HuH-7.5 (cell line): ENCODE measurements around the gene PRPF6.

Source experiments
- DNase-seq: peaks from one replicate; pipeline ENCODE4 v3.0.0; 2011; ENCODE audit warnings: low spot score

The PRPF6 gene

GRCh38 chr20:64049060-64049877 lies 68.3 kb downstream of the PRPF6 start, which contains the start of gene SOX18:
Gene SOX18, minus strand, starts transcription at chr20:64049639. Its CDS starts 123 bp downstream, at chr20:64049516.
- DNase-seq = peak; percentile 65

GRCh38 chr20:64049878-64050260 lies 68.9 kb downstream of the PRPF6 start:
- DNase-seq = no peak

DNA sequence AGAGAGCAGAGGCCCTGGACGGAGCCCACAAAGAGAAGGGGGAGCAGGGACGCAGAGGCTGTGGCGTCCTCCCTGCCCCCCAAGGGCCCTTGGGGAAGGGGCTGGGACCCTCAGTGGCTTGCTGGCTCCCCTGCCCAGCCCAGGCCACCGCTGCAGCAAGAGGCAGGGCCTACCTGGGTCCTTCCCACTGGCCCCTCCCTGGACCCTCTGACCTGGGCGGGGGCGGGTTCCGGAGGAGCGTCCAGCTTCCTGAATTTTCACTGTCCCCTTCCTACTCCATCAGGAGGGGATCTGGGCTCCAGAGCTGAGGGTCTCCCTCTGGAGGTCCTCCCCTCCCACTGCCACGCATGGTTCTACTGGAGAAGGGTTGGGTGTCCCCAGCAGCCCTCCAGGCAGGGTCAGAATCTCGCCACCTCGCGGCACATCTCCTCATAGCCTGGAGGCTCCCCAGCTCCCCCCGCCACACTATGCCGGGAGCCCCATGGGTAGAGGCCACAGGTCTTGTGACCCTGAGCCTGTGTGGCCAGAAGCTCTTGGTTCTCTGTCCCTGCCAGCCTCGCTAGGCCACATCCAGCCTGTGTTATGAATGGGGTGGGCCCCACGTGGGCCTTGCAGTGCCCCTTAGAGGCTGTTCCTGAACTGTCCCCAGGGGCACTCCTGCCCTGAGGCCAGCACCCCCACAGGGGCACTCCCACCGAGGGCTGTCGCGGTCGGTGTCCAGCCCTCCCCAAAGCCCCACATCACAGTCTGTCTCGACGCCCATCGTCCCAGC lies 69.5 kb downstream of the PRPF6 start:
- DNase-seq = no peak

GRCh38 chr20:64051033-64051452 lies 70.1 kb downstream of the PRPF6 start:
- no peak for DNase-seq

GRCh38 chr20:64051561-64052325 lies 70.8 kb downstream of the PRPF6 start:
- DNase-seq = no peak

DNA sequence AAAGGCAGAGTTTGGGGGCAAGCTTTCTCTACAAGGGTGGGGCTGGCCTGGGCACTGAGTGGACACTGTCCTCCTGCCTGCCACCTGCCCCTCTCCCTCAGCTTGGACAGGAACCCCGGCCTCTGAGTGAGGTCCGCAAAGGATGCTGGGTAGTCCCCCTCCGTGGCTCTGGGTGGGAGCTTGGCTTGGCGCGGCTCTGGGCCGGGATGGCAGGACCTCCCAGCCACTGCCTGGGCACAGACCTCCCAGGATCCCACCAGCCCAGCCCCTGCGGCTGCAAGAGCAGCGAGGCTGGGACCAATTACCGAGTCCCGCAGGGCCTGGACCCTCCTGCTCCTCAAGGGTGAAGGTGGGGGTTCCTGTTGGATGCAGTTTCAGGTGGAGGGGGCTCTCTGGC lies 71.4 kb downstream of the PRPF6 start:
- DNase-seq = no peak

- no peak for DNase-seq
Observed at GRCh38 chr20:64052987-64053840, 72.3 kb downstream of the PRPF6 start.

DNA sequence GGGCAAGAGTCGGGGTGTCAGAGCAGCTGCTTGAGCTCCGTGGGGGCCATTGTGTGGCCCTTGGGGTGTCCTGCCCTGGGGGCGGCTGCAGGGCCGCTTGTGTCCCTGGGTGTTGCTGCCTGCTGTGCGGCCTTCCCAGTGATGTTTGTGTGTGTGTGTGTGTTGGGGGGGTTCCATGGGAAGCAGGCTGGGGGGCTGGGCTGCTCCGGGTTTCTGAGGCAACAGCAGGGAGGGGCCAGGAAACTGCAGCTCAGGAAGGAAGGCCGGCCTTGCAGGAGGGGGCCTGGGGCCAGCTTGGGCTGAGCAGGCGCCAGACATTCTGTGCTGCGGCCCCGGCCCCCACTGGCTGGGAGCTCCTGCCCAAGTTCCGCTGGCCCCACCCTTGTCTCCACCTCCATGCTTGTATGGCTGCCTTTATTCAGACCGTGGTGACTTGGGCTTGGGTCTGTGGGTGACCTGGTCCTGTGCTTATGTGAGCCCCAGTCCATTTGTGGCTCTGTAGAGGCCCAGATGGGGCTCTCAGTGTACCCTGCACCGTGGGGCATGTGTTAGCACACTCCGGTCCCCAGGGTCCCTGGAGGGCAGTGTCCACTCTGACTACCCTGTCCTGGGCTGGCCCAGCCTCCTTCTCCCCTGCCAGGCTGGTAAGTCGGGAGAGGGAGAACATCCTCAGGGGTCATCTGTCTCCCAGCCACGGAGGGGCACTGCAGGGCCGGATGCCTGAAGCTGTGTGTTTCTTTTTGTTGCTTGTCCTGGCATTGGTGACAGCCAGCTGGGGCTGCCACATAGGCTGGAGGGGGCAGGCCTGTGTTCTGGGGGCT lies 73.1 kb downstream of the PRPF6 start:
- peak; percentile 66 for DNase-seq

DNA sequence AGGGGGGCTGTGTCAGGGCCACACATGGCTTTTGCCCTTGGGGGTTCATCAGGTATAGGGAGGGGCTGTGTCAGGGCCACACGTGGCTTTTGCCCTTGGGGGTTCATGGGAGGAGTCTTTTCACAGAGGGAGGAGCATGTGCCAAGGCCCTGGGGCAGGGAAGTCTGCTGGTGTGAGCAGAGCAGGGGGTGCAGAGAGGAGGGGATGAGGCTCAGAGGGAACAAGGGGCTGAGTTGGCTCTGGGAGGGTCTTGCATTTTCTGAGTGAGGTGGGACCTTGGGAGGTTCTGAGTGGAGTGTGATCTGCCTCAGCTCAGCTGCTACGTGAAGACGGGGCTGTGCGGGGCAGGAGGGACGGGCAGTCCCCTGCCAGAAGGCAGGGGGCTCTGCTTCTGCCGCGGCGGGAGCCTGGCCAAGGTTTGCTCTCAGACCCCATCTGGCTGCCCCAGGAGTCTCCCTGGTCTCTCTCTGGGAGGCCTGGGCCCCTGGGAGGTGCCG lies 74.5 kb downstream of the PRPF6 start:
- no peak for DNase-seq

DNA sequence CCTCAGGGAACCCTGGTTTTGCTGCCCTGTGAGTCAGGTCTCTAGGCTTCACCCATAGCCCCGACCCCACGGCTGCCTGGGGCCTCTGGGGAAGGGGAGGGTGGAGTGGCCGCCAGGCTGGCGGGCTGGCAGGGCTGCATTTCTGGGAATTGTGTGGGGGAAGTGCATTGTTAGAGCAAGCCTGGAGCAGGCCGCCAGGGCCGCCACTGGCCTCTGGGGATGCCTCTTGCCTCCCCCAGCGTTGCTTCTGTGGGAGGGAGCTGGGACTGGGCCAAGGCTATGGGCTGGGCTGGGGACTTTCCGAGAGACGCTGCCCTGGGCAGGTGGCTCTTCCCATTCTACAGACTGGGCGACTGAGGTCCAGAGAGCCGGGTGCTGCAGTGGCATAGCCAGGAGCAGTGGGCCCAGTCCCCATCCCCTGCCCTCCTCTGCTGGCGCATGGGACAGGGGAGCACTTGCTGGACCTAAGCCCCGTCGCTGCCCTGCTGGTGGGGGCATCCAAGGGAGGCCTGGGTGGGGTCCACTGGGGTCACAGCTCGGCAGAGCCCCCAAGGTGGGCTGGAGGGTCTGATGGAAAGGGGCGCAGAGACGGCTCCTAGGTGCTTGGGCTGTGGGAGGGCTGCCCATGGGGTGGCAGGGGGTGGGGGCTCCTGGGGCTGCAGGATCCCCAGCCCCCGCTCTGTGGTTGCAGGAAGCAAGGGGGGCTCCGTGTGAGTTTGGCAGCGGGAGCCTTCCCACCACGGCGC lies 75.1 kb downstream of the PRPF6 start:
- no peak for DNase-seq

GRCh38 chr20:64056639-64056888 lies 75.6 kb downstream of the PRPF6 start:
- DNase-seq = no peak

DNA sequence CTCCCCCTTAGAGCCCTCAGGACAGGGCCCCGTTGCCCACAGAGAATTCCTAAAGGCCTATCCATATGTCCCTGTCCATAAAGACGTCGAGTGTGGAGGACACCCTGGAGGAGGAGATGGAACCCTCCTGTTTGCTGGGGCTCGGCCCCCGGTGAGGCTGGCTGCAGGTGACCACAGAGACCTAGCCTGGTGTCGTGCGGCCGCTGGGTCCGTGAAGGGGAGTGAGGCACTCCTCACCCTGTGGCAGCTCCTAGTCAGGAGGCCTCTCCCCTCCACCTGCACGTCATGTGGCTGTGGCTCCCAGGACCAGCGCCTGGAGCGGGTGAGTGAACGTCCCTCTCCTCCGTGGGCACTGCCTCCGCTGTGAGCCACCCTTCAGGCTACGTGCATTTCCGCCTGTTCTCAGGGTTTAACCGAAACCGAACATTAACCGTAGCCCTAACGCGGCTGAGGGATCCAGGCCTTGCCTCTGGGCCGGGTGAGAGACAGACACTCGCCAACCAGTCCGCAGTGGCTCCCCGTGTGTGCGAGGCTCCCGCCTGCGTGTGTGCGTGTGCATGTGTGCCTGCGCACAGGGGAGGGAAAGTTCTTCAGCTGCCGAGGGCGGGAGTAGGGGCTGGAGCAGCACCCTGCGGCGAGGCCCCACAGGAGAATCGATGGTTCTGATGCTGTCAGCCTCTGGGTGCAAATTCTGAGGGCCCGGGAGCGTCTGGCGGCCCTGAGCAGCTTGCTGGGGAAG lies 76.1 kb downstream of the PRPF6 start:
- no peak for DNase-seq

DNA sequence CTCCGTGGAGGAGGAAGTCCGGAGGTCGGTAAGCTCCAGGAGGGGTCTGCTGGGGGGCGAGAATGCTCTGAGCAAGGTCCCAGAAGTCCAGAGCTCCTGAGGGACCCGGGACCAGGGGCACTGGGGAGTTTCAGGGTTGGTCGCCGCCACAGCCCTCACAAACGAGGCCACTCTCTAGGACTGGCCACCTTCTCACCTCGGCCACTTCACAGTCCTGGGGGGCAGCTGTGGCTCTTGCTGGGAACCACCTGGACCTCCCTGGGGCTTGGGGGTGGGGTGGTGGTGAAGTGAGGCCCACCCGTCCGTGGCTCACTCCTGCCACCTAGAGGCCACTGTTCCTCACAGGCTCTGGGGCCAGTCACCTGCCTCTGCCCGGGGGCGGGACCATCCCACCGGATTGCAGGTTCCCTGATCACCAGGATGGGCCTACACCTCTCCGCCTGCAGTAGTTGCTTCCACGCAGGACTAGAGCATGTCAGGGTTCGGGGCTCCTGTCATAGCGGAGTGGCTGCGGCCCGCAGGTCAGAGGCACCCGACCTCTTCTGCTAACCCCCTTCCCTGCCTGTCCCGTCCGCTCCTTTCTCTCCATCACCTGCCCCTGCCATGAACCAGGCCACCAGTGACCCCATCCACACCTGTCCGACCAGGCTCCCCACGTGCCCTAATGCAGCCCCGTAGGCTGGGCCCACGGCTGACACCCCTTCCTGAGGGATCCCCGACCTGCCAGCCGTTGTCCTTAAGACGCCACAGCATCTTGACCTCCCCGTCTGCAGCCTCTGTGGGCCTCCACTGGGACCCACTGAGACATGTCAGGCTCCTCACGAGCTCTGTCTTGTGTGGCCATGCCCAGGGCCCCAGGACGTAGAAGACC lies 76.9 kb downstream of the PRPF6 start:
- peak; percentile 99 for DNase-seq

DNA sequence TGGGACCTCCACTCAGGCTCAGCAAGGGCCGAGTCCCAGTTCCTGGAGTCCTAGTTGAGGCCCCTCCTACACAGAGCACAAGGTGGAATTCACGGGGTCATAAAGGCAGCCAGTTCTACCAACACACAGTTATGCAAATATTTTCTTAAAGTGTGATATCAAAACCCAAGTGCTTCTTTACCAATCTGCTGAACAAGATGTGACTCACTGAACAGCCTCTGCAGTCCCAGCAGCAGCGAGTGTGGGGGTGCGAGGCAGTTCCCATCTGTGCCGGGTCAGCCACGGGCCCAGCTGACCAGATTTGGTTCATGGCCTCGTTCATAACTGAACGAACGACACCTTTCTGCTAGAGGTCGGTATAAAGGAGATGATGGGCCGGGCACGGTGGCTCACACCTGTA lies 77.6 kb downstream of the PRPF6 start:
- no peak for DNase-seq

DNA sequence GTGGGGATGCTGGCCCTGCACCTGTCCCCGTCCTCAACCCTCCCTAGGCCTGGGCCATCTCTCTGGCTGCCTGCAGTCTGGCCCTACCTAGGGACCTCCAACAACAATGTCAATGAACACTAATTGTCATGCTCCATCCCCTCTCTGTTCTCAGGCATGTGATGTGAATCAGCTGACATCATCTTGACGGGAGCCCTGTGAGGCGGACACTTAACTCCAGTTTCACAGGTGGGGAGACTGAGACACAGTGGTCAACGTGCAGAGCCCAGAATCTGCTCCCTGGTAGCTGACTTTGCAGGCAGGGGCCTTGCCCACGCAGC lies 81.3 kb downstream of the PRPF6 start:
- no peak for DNase-seq

DNA sequence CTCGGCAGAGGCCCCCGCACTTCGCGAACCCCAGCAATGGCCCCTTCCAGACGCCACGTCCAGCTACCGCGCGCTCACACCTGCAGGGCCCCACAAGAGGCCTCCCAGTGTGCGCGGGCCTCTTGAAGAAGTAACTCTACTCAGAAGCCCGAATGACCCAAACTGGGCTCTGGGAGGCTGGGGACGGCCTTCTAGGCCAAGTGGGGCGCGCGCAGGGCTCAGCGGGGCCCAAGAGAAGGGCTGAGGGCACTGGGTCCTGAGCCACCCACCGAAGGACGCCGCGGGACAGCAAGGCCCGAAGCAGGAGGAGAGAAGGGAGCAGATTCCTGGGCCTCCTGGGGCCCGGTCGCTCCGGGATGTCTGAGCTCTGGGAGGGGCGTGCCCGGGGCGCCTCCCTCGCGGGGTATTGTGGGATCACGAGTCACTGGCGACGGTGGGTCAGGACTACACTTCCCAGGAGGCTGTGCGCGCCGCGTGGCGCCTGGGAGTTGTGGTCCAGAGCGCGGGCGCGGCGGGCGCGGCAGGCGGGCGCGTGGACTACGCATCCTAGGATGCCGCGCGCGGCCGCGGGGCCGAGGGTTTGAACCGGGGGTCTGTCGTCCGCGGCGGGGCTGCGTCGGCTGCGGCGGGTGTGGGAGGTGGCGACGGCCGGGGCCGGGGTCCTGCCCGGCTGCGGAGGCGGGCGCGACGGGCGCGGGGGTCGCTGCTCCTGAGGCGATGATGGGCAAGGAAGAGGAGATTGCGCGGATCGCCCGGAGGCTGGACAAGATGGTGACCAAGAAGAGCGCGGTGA lies 81.9 kb downstream of the PRPF6 start, which contains the start of gene TCEA2:
TSS of gene TCEA2 (plus strand) at position 603 of the 793 bp plus-strand sequence. CDS start at position 718, 115 bp downstream.
- peak; percentile 100 for DNase-seq

DNA sequence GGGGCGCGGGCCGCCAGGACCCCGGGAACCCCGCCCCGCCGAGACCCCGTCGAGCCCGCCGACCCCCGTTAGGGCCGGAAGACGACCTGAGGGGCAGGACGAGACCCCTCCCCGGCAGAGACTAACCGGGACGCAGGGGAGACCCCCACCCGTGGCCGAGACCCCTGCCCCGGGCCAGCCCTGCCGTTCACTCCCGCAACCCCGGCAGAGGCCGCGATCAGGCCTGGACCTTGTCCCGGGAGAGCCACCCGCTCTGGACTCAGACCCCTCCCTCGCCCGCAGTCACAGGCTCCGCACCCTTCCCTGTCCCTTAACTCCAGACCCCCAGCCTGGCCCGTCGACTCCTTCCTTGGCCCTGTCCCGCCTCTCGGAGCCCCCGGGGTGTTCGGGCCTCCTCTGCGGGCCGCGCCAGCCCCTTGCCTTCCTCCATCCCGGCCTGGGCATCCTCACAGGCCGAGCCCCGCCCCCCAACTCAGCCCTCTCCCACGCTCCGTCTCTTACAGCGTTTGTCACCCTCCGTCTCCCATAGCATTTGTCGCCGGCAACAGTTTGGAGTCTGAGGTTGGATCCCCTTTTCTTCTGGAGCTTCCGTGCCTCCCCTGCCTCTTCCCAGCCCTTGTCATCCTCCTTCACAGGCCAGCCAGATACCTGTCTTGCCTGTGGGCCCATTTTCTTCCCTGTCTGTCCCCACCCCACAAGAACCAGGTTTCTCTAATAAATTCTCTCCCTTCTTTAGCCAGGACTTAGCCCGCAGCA lies 82.6 kb downstream of the PRPF6 start:
- DNase-seq = peak; percentile 73
